ENCODE results near the gene GPAT2. TPM values are rescaled to one million over a fixed set of nuclear protein-coding genes. Genes with fewer than 3 reads are reported as not detected.

The GPAT2 gene, protein sequence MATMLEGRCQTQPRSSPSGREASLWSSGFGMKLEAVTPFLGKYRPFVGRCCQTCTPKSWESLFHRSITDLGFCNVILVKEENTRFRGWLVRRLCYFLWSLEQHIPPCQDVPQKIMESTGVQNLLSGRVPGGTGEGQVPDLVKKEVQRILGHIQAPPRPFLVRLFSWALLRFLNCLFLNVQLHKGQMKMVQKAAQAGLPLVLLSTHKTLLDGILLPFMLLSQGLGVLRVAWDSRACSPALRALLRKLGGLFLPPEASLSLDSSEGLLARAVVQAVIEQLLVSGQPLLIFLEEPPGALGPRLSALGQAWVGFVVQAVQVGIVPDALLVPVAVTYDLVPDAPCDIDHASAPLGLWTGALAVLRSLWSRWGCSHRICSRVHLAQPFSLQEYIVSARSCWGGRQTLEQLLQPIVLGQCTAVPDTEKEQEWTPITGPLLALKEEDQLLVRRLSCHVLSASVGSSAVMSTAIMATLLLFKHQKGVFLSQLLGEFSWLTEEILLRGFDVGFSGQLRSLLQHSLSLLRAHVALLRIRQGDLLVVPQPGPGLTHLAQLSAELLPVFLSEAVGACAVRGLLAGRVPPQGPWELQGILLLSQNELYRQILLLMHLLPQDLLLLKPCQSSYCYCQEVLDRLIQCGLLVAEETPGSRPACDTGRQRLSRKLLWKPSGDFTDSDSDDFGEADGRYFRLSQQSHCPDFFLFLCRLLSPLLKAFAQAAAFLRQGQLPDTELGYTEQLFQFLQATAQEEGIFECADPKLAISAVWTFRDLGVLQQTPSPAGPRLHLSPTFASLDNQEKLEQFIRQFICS
- 3.8 and 11.9 TPM in 2 replicates for total RNA-seq

GRCh38 chr2:96034792-96035191, at the start of gene GPAT2:
TSS of gene GPAT2 (minus strand) at chr2:96034916. CDS start at chr2:96032359, 2,557 bp downstream.

DNA sequence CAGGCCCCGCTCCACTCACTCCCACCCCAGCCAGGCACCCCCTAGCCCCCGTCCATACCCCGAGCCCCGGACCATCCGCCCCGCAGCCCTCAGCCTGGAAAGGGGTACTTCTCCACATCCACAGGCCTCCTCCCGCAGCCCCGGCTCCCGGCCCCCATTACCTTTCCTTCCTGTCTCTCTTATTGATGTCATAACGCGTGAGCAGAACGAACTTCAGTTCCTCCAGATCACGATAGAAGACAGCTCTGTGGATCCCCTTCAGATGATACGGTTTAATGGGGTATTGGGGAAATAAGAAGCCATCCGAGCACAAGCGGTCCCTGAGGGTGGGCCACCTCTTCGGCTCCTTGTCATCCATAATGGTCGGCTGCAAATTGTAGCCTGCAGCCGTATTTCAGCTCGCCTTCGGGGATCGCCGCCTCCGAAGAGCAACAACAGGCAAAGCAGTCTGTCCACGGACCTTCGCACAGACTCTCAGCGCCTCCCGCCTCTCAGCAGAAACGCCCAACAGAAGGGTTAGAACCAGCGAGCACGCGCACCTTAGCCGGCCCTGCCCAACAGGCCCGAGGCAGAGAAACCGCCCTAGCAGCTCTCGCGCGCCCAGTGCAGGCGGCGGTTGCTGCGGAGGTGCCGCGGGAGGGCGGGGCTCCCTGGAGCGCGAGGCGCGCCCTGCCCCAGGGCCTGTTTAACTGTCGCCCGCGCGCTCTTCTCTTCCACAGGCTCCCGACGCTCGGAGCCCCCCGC, 43.2 kb downstream of the GPAT2 start, which contains the start of gene ANKRD36C:
ANKRD36C (minus strand) TSS at position 474 of the 744 bp plus-strand sequence; CDS start at position 358, 116 bp downstream.

Other genes with a start within 250 kb of the GPAT2 start
- gene ANKRD36C, start 43.1 kb downstream of the GPAT2 start, total RNA-seq: 31.2 and 32.7 TPM in 2 replicates
- gene ADRA2B, start 81.7 kb upstream of the GPAT2 start, total RNA-seq: not detected in 2 replicates
- not detected in 2 replicates for gene ASTL, start 103.6 kb upstream of the GPAT2 start, total RNA-seq
- 0.09 and 0.54 TPM in 2 replicates for gene DUSP2, start 110.5 kb upstream of the GPAT2 start, total RNA-seq
- gene STARD7, start 173.9 kb upstream of the GPAT2 start, total RNA-seq: 148 and 170 TPM in 2 replicates
- 13.9 and 16.8 TPM in 2 replicates for gene TMEM127, start 231.1 kb upstream of the GPAT2 start, total RNA-seq
- gene CIAO1, start 231.3 kb upstream of the GPAT2 start, total RNA-seq: 70.8 and 81.8 TPM in 2 replicates